Thyroid gland (tissue), 4 donors: ENCODE results near the gene PIEZO2. TPM values are rescaled to one million over a fixed set of nuclear protein-coding genes. Genes with fewer than 3 reads are reported as not detected.

Experiments
- DNase-seq, 2 donors: peaks; one replicate each; pipeline ENCODE4 v3.0.0-alpha.2; 2019
- H3K27ac ChIP-seq, 3 donors: fragments of 200-600 bp; sonication (generic); 1 replicate in 2 of 3; 2 replicates in 1 of 3; pipeline ENCODE4 v1.5.1; 2016 to 2019; ENCODE audit warnings: mild to moderate bottlenecking in 1 of 3, moderate library complexity in 1 of 3
- H3K27me3 ChIP-seq: fragments of 200-600 bp; sonication (generic); one replicate; pipeline ENCODE4 v1.5.1; 2019
- H3K36me3 ChIP-seq, 2 donors: fragments of 200-600 bp; sonication (generic); one replicate each; pipeline ENCODE4 v1.5.1; 2016 to 2019
- H3K4me1 ChIP-seq, 2 donors: fragments of 200-600 bp; sonication (generic); one replicate each; pipeline ENCODE4 v1.5.1; 2017 to 2019
- H3K4me3 ChIP-seq, 3 donors: fragments of 200-600 bp; sonication (generic); replicated peaks in 1 of 3; 1 replicate in 2 of 3; 2 replicates in 1 of 3; pipeline ENCODE4 v1.5.1; 2016; ENCODE audit warnings: mild to moderate bottlenecking in 1 of 3
- H3K9me3 ChIP-seq: fragments of 200-600 bp; sonication (generic); one replicate; pipeline ENCODE4 v1.5.1; 2017
- POLR2A ChIP-seq, 2 donors: fragments of 450-650 bp; IDR thresholded peaks; one replicate each; pipeline ENCODE4 v1.6.1; 2017; ENCODE audit warnings: antibody characterized with exemption in 2 of 2, mild to moderate bottlenecking in 2 of 2, moderate library complexity in 1 of 2
- WGBS, 2 donors: methylation state at CpG; one replicate each; pipeline ENCODE4 v1.1.5; 2017; 5-methylcytosine and 5-hydroxymethylcytosine counted together
- intact Hi-C: fragments of 100-400 bp; cut with DNase I; formaldehyde crosslinking; loops from one replicate; pipeline ENCODE4 v1.15.1; 2023
- total RNA-seq, 4 donors: library from RNA; depleted of rRNA; stranded (reverse); fragments of >200 nt; gene quantifications; one replicate each; pipeline ENCODE4 v1.2.3, GENCODE V29; 2016
- TF ChIP-seq, protein P1 (sequence below), 6 experiments: fragments of 200-600 bp in 3 of 6; fragments of 450-650 bp in 3 of 6; sonication (generic) in 3 of 6; IDR thresholded peaks; one replicate each; pipeline ENCODE4 v1.5.1; 2016 to 2019; ENCODE audit warnings: antibody characterized with exemption in 6 of 6, mild to moderate bottlenecking in 2 of 6, inconsistent platforms in 1 of 6, moderate library complexity in 1 of 6

The PIEZO2 gene
- total RNA-seq, 4 donors from 2014 or later: 5.0 to 13.8 (median 6.1) TPM

DNA sequence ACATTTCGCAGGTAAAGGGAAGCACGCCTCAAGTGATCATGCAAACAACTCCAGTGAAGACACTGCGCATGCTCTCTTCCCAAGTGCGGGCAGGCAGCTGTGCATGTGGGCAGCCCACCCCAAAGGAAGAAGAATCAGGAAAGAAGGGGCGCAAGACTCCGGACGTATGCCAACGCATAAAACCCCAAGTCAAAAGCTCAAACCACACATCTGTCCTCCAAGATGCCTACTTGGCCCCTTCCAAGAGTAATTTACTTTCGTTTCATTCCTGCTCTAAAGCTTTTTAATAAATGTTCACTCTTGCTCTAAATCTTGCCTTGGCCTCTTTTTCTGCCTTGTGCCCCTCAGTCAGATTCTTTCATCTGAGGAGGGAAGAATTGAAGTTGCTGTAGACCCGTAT lies 254.9 kb downstream of the PIEZO2 start:
- H3K27me3 ChIP-seq: no peaks in the 10 kb centered on the region
- no peak for DNase-seq
- no peak overlapping the region for H3K27ac ChIP-seq
- intact Hi-C loops: no loop called here
- no peaks in the 10 kb centered on the region for H3K36me3 ChIP-seq
- H3K4me3 ChIP-seq: no peak overlapping the region
- H3K9me3 ChIP-seq: no peaks in the 10 kb centered on the region
- TF ChIP-seq POLR2A (IDR thresholded peaks at IDR 0.05): no peak
- TF ChIP-seq, protein P1, sequence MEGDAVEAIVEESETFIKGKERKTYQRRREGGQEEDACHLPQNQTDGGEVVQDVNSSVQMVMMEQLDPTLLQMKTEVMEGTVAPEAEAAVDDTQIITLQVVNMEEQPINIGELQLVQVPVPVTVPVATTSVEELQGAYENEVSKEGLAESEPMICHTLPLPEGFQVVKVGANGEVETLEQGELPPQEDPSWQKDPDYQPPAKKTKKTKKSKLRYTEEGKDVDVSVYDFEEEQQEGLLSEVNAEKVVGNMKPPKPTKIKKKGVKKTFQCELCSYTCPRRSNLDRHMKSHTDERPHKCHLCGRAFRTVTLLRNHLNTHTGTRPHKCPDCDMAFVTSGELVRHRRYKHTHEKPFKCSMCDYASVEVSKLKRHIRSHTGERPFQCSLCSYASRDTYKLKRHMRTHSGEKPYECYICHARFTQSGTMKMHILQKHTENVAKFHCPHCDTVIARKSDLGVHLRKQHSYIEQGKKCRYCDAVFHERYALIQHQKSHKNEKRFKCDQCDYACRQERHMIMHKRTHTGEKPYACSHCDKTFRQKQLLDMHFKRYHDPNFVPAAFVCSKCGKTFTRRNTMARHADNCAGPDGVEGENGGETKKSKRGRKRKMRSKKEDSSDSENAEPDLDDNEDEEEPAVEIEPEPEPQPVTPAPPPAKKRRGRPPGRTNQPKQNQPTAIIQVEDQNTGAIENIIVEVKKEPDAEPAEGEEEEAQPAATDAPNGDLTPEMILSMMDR (IDR thresholded peaks at IDR 0.05): no peak
- no peaks in the 10 kb centered on the region for H3K4me1 ChIP-seq
- WGBS, 2 donors: 85 to 92% methylated on average over 10 of the region's 10 CpGs

DNA sequence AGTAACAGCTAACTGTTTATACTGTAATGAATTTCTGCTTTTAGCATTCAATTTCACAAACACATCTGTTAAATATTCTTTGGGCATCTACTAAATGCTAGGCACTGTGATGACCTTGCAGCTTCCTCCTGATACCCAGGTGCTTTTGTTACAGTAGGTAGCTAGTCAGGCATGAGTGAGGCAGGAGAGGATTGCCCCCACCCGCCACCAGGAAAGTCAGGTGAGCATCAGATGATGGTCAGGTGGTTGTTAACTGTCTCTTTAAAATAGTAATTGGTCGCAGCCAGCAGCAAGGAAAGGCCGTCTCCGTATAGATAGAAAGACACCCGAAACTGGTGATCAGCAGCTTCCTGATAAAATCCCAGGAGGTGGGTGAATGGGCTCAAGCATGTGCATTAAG lies 255.6 kb downstream of the PIEZO2 start:
- Histone ChIP-seq H3K4me3 (no peak overlapping the region), H3K27ac (no peak overlapping the region), H3K9me3 (no peaks in the 10 kb centered on the region), H3K36me3 (no peaks in the 10 kb centered on the region), H3K4me1 (no peaks in the 10 kb centered on the region), H3K27me3 (no peaks in the 10 kb centered on the region)
- TF ChIP-seq, protein P1 (IDR thresholded peaks at IDR 0.05): no peak
- TF ChIP-seq POLR2A (IDR thresholded peaks at IDR 0.05): no peak
- intact Hi-C loops: no loop called here
- WGBS, 2 donors: 88 to 94% methylated on average over 5 of the region's 5 CpGs
- no peak for DNase-seq

DNA sequence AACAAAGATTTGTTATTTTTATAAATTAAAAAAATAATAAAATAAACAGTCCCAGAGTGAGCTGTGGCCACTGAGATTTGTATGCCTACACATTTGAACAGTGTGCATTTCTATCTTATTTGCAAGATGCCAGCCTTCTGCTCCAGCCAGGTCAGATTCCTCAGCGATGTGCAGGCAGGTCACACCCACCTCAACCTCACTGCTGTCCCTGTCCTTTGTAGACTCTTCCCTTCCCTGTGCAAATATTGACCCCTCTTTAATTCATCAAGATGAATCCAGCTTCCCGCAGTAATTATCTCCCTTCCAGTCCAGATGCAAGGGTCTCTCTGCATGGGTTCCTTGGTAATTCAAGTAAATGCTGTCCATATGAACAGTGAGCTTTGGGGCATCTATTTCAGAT lies 256.2 kb downstream of the PIEZO2 start:
- WGBS, 2 donors: 63 to 66% methylated on average over 2 of the region's 2 CpGs
- DNase-seq: no peak
- TF ChIP-seq POLR2A (IDR thresholded peaks at IDR 0.05): no peak
- TF ChIP-seq, protein P1 (IDR thresholded peaks at IDR 0.05): no peak
- Histone ChIP-seq H3K27me3 (no peaks in the 10 kb centered on the region), H3K9me3 (no peaks in the 10 kb centered on the region), H3K4me3 (no peak overlapping the region), H3K4me1 (no peaks in the 10 kb centered on the region), H3K36me3 (no peaks in the 10 kb centered on the region), H3K27ac (no peak overlapping the region)
- intact Hi-C loops: no loop called here

DNA sequence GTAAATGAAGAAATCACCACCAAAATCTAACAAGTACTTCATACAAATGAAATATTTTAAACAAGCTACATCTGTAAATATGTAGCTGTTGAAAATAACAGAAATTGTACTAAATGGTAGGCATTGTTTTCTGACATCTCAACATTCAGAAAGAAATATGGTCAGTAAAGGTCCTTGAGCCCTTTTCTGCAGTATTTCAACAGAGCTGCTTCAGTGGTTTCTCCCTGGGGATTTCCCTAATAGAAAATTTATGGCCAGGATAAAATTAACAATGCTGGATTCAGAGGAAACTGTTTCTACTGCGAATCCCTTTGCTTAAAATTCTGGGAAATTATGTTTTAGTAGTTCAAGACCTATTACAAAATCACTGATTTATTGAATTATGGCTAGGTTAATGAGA lies 256.6 kb downstream of the PIEZO2 start:
- Histone ChIP-seq H3K27me3 (no peaks in the 10 kb centered on the region), H3K4me1 (no peaks in the 10 kb centered on the region), H3K4me3 (no peak overlapping the region), H3K36me3 (no peaks in the 10 kb centered on the region), H3K27ac (no peak overlapping the region), H3K9me3 (no peaks in the 10 kb centered on the region)
- WGBS, 2 donors: 62% methylated on average over 1 of the region's 1 CpG
- intact Hi-C loops: no loop called here
- DNase-seq: no peak
- no peak for TF ChIP-seq POLR2A (IDR thresholded peaks at IDR 0.05)
- TF ChIP-seq, protein P1 (IDR thresholded peaks at IDR 0.05): no peak

DNA sequence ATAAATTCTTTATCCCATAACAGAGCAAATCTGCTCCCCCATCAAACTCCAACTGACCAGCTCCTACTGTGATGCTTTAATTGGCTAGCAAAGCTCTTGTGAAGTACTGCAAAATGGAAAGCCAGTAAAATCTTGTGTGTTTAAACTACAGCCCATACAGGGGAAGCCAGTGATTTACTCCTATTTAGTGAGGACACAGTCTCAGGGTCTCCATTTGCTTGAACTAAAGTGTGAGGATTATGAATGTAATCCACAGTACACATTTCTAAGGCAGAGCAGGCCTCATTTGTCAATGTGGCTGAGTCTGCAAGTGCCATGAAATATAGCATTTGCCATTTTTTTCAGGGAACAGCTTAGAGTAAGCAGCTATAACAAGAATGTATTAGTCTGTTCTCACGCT lies 259.3 kb downstream of the PIEZO2 start:
- H3K4me1 ChIP-seq: no peaks in the 10 kb centered on the region
- H3K9me3 ChIP-seq: no peaks in the 10 kb centered on the region
- DNase-seq: no peak
- WGBS, 2 donors: 96 to 100% methylated on average over 1 of the region's 1 CpG
- intact Hi-C loops: no loop called here
- no peaks in the 10 kb centered on the region for H3K27me3 ChIP-seq
- H3K36me3 ChIP-seq: no peaks in the 10 kb centered on the region
- no peak overlapping the region for H3K4me3 ChIP-seq
- TF ChIP-seq, protein P1 (IDR thresholded peaks at IDR 0.05): no peak
- no peak for TF ChIP-seq POLR2A (IDR thresholded peaks at IDR 0.05)
- H3K27ac ChIP-seq: no peak overlapping the region
